K562 (cell line): Measurements from ENCODE around the gene GHR. TPM values are rescaled to one million over a fixed set of nuclear protein-coding genes. Genes with fewer than 3 reads are reported as not detected.

Source experiments
- ATAC-seq: fragments of 200-7000 bp; cut with Tn5 transposase; 3 replicates; pipeline ENCODE4 v1.9.1; 2020; ENCODE audit warnings: moderate library complexity
- BruUV-seq: library from RNA; stranded (reverse); fragments of 400-500 nt; replicated peaks from 2 replicates; lab custom pipeline; 2021; lab: Mats Ljungman, UMichigan
- CTCF ChIA-PET: fragments of 300-600 bp; formaldehyde crosslinking; extraction: SDS; loops from one replicate; lab custom pipeline; 2021; ENCODE audit warnings: low intra/inter-chr PET ratio; lab: Yijun Ruan, JAX
- POLR2A ChIA-PET: fragments of 300-600, 350-650 bp; sonication (Branson Sonifier 250); formaldehyde crosslinking; extraction: SDS; loops from one replicate; lab custom pipeline; 2021; ENCODE audit warnings: antibody characterized with exemption, inconsistent platforms; lab: Yijun Ruan, JAX
- DNase-seq, 4 experiments: peaks; one replicate each; pipeline versions ENCODE4 v3.0.0 to v3.0.0-alpha.2; 2011 to 2018; ENCODE audit warnings: low spot score in 3 of 4, mixed read lengths in 3 of 4; ENCODE audit errors: extremely low read depth in 1 of 4
- FAIRE-seq: peaks from 2 replicates; lab custom pipeline; 2011; peaks lifted over from hg19 to GRCh38; lab: Jason Lieb, UNC
- H2AFZ ChIP-seq: 2 replicates; pipeline ENCODE4 v1.6.0; 2011; ENCODE audit warnings: low read depth, low read length, control low read depth, inconsistent platforms
- H3K27ac ChIP-seq: fragments of 200-600 bp; 3 replicates; pipeline ENCODE4 v1.8.0; 2011; ENCODE audit warnings: low read depth, mild to moderate bottlenecking, control low read depth, inconsistent platforms, low read length, moderate library complexity, mixed read lengths; ENCODE audit errors: extremely low read depth
- H3K27me3 ChIP-seq, 2 experiments: fragments of 300-600 bp in 1 of 2; 2 replicates in 1 of 2; 3 replicates in 1 of 2; pipeline versions ENCODE4 v1.6.0 to v1.8.0; 2011; ENCODE audit warnings: inconsistent platforms in 2 of 2, low read length in 2 of 2, mild to moderate bottlenecking in 1 of 2, mixed read lengths in 1 of 2, moderate library complexity in 1 of 2; ENCODE audit not compliant: control insufficient read depth in 2 of 2, insufficient read depth in 2 of 2
- H3K36me3 ChIP-seq: fragments of 300-600 bp; 3 replicates; pipeline ENCODE4 v1.8.0; 2011; ENCODE audit warnings: mild to moderate bottlenecking, low read length, inconsistent platforms; ENCODE audit not compliant: control insufficient read depth, insufficient read depth
- H3K4me1 ChIP-seq, 2 experiments: fragments of 200-600 bp in 1 of 2; replicated peaks in 1 of 2; 2 replicates in 1 of 2; 3 replicates in 1 of 2; pipeline versions ENCODE4 v1.5.1 to v1.8.0; 2011; ENCODE audit warnings: inconsistent platforms in 2 of 2, low read length in 2 of 2, mild to moderate bottlenecking in 1 of 2, mixed read lengths in 1 of 2, moderate library complexity in 1 of 2; ENCODE audit not compliant: control insufficient read depth in 2 of 2, insufficient read depth in 2 of 2
- H3K4me2 ChIP-seq: 2 replicates; pipeline ENCODE4 v1.6.1; 2011; ENCODE audit warnings: low read length, control low read depth, inconsistent platforms, mixed read lengths; ENCODE audit not compliant: insufficient read depth
- H3K4me3 ChIP-seq: fragments of 200-600 bp; sonication (generic), shearing (Covaris generic); 2 replicates; pipeline ENCODE4 v1.5.1; 2016; ENCODE audit warnings: control low read depth, inconsistent platforms
- H3K79me2 ChIP-seq: fragments of 200-600 bp; 3 replicates; pipeline ENCODE4 v1.8.0; 2011; ENCODE audit warnings: low read length, inconsistent platforms; ENCODE audit not compliant: control insufficient read depth, insufficient read depth
- H3K9ac ChIP-seq, 2 experiments: 2 replicates each; pipeline versions ENCODE4 v1.6.0 to v1.6.1; 2011; ENCODE audit warnings: low read depth in 2 of 2, low read length in 2 of 2, control low read depth in 1 of 2, inconsistent platforms in 1 of 2, mild to moderate bottlenecking in 1 of 2, mixed read lengths in 1 of 2; ENCODE audit not compliant: insufficient read depth in 1 of 2
- H3K9me1 ChIP-seq: one replicate; pipeline ENCODE4 v1.6.0; 2011; ENCODE audit warnings: inconsistent platforms, mild to moderate bottlenecking, low read length, moderate library complexity; ENCODE audit not compliant: control insufficient read depth, insufficient read depth
- H3K9me3 ChIP-seq: replicated peaks from 2 replicates; pipeline ENCODE4 v1.5.1; 2011; ENCODE audit warnings: low read depth, low read length, inconsistent platforms; ENCODE audit not compliant: control insufficient read depth, insufficient read depth
- H4K20me1 ChIP-seq: replicated peaks from 2 replicates; pipeline ENCODE4 v1.6.1; 2011; ENCODE audit warnings: low read length, inconsistent platforms, mixed read lengths; ENCODE audit not compliant: control insufficient read depth, insufficient read depth
- AFF4 ChIP-seq: sonication (generic); formaldehyde crosslinking; IDR thresholded peaks from 2 replicates; pipeline ENCODE4 v1.8.0; 2023; ENCODE audit warnings: mild to moderate bottlenecking, missing genetic modification reagents
- BCL6 ChIP-seq: fragments of 250-450 bp; sonication (Bioruptor Pico); IDR thresholded peaks from 2 replicates; pipeline ENCODE4 v1.4.0; 2020
- FOXA3 ChIP-seq, 2 experiments: fragments of 450-650 bp in 1 of 2; sonication (generic) in 1 of 2; formaldehyde crosslinking; IDR thresholded peaks in 1 of 2; conservative IDR thresholded peaks in 1 of 2; 2 replicates each; pipeline versions ENCODE4 v1.4.0 to v1.8.0; 2020 to 2022; ENCODE audit warnings: mild to moderate bottlenecking in 2 of 2, missing genetic modification reagents in 1 of 2
- GATA2 ChIP-seq: sonication (generic); formaldehyde crosslinking; IDR thresholded peaks from 2 replicates; pipeline ENCODE4 v1.4.0; 2020; ENCODE audit warnings: mild to moderate bottlenecking, missing genetic modification reagents
- MBD2 ChIP-seq: sonication (generic); IDR thresholded peaks from 2 replicates; pipeline ENCODE4 v1.6.1; 2016; ENCODE audit warnings: low read depth, borderline replicate concordance
- PML ChIP-seq: IDR thresholded peaks from 2 replicates; pipeline ENCODE4 v1.6.1; 2012; ENCODE audit warnings: low read length, inconsistent platforms
- RAD51 ChIP-seq: fragments of 450-650 bp; IDR thresholded peaks from 2 replicates; pipeline ENCODE4 v1.7.1; 2016; ENCODE audit warnings: low read depth, mild to moderate bottlenecking, borderline replicate concordance
- RFX7 ChIP-seq: fragments of 250-450 bp; sonication (Bioruptor Pico); IDR thresholded peaks from 2 replicates; pipeline ENCODE4 v1.5.1; 2021; ENCODE audit warnings: mild to moderate bottlenecking
- SIX5 ChIP-seq, 2 experiments: IDR thresholded peaks; 2 replicates each; pipeline ENCODE4 v1.6.1; 2011; ENCODE audit warnings: low read length in 2 of 2, borderline replicate concordance in 1 of 2, low read depth in 1 of 2, mild to moderate bottlenecking in 1 of 2, moderate library complexity in 1 of 2; ENCODE audit not compliant: insufficient read depth in 1 of 2
- SMAD2 ChIP-seq: fragments of 150-350 bp; IDR thresholded peaks from 2 replicates; pipeline ENCODE4 v1.6.1; 2014; ENCODE audit warnings: low read depth, mild to moderate bottlenecking, low read length
- STAG1 ChIP-seq: sonication (generic); formaldehyde crosslinking; IDR thresholded peaks from 2 replicates; pipeline ENCODE4 v1.5.0; 2020; ENCODE audit warnings: missing genetic modification reagents, borderline replicate concordance
- TGIF2 ChIP-seq: sonication (generic); formaldehyde crosslinking; IDR thresholded peaks from 2 replicates; pipeline ENCODE4 v1.8.1; 2022; ENCODE audit warnings: mild to moderate bottlenecking, missing genetic modification reagents, moderate library complexity
- ZNF12 ChIP-seq: sonication (generic); formaldehyde crosslinking; IDR thresholded peaks from 2 replicates; pipeline ENCODE4 v1.4.0; 2020; ENCODE audit warnings: mild to moderate bottlenecking, missing genetic modification reagents
- ZNF175 ChIP-seq: fragments of 200-800 bp; sonication (Bioruptor generic); IDR thresholded peaks from 2 replicates; pipeline ENCODE4 v1.6.1; 2016; ENCODE audit warnings: low read depth, mild to moderate bottlenecking, missing genetic modification characterization, missing compliant biosample characterization
- WGBS: fragments of 100-300 bp; shearing (Covaris generic); methylation state at CpG from one replicate; pipeline ENCODE4 v1.1.6; 2016; ENCODE audit warnings: low coverage, mixed read lengths; ENCODE audit not compliant: insufficient coverage; ENCODE audit errors: missing lambda C conversion rate; 5-methylcytosine and 5-hydroxymethylcytosine counted together
- in situ Hi-C: fragments of 300-500 bp; cut with MboI; formaldehyde crosslinking; loops from 4 replicates; pipeline ENCODE4 v1.15.0; 2018; ENCODE audit warnings: inconsistent platforms, mixed read lengths
- intact Hi-C: fragments of 100-400 bp; cut with micrococcal nuclease; formaldehyde crosslinking; loops from 2 replicates; pipeline ENCODE4 v1.14.2; 2022
- polyA plus RNA-seq, 8 experiments: library from polyadenylated mRNA; depleted of rRNA in 4 of 8; stranded (reverse) in 5 of 8; unstranded in 3 of 8; fragments of >200 nt; fragmentation: Nextera tagmentation in 2 of 8; fragmentation: Illumina TruSeq in 1 of 8; extraction: Ambion mirVana in 2 of 8; extraction: Trizol in 1 of 8; gene quantifications; 2 replicates each; pipeline versions ENCODE4 v1.2.1 to v1.2.3, GENCODE V29; 2011 to 2014; ENCODE audit warnings: inconsistent platforms in 1 of 8, missing spikeins in 1 of 8
- total RNA-seq, 7 experiments: library from RNA; depleted of rRNA in 6 of 7; stranded (reverse); fragments of >200 nt in 6 of 7; fragmentation: Illumina TruSeq in 2 of 7; extraction: Trizol in 2 of 7; gene quantifications; 2 replicates each; pipeline versions ENCODE4 v1.2.1 to v1.2.3, GENCODE V29; 2011 to 2021; ENCODE audit warnings: low replicate concordance in 1 of 7

Gene GHR
- total and polyA plus RNA-seq, 9 of the 15 experiments (the other 6 are each of a cell fraction or from before 2014, with no cell fraction given): 0.01 to 0.13 (median 0.07) TPM; not detected in 5

- ChIA-PET CTCF (no interaction called here), POLR2A (interaction anchor here (0.6 kb wide), 1 partner anchor 26 kb away, joined by 3 read pairs; no protein-coding TSS in a partner anchor)
- in situ Hi-C loops: loop anchor here (25.0 kb wide), 1 partner anchor 891 kb away; the partner anchor contains the start of gene OXCT1
- Histone ChIP-seq H3K4me3 (no peak overlapping the region), H3K9me1 (no peaks in the 10 kb centered on the region), H3K9ac (no peak overlapping the region), H2AFZ (no peak overlapping the region), H3K27me3 (no peaks in the 10 kb centered on the region), H3K4me1 (peaks cover 4 to 5% of the 10 kb centered on the region in 2 experiments; a peak in 2 of 5 replicates), H3K36me3 (no peaks in the 10 kb centered on the region), H3K27ac (no peak overlapping the region), H3K4me2 (no peak overlapping the region)
- no peak for ATAC-seq
- intact Hi-C loops: loop anchor here (10.0 kb wide), 1 partner anchor 292 kb away; the partner anchor contains the start of gene ANXA2R
- 17% methylated on average over 3 of the region's 3 CpGs for WGBS
- TF ChIP-seq ZNF12 (CRISPR knock-in tag) (no peak), GATA2 (CRISPR knock-in tag) (no peak), SIX5 (IDR thresholded peaks at IDR 0.05; ENCODE audit: borderline replicate concordance in 1 of 2, insufficient read depth in 1 of 2, low read depth in 1 of 2, low read length in 2 of 2) (no peak), FOXA3 (CRISPR knock-in tag; conservative IDR thresholded peaks at IDR 0.05 in 1 of 2, IDR thresholded peaks at IDR 0.05 in 1 of 2) (no peak), PML (no peak), STAG1 (CRISPR knock-in tag) (no peak), RAD51 (no peak), RFX7 (CRISPR knock-in tag) (no peak), SMAD2 (no peak), ZNF175 (no peak), MBD2 (no peak), BCL6 (no peak), TGIF2 (CRISPR knock-in tag) (no peak), AFF4 (CRISPR knock-in tag) (no peak)
- TF ChIP-seq, all 486 proteins: peak for 0
- DNase-seq (no peak), FAIRE-seq (no peak)
- no peaks in the 10 kb centered on the region; the same call in 2 of the 3 replicates for H3K79me2 ChIP-seq
- no peaks in the 10 kb centered on the region for H3K9me3 ChIP-seq
- BruUV-seq: no TSS peak
- no peaks in the 10 kb centered on the region for H4K20me1 ChIP-seq
Observed at GRCh38 chr5:42753099-42753498, 329.9 kb downstream of the GHR start.
